GM18508 (cell line): ENCODE measurements around the gene TFR2.
"Not testable (repeated sequence)": the region's sequence is repeated elsewhere in the genome, so short reads cannot be mapped to it uniquely, and the experiment has no call there.

Source experiments
- ATAC-seq: cut with Tn5 transposase; IDR thresholded peaks from one replicate; pipeline ENCODE4 v1.9.1; 2021; ENCODE audit warnings: moderate number of reproducible peaks; ENCODE audit not compliant: insufficient read depth, unreplicated experiment

The TFR2 gene

GRCh38 chr7:100679129-100679926 lies 38.0 kb upstream of the TFR2 start:
- ATAC-seq: no peak

- no peak for ATAC-seq
Measured at GRCh38 chr7:100678291-100678984, 37.1 kb upstream of the TFR2 start.

- no peak for ATAC-seq
Measured at GRCh38 chr7:100677308-100678267, 36.2 kb upstream of the TFR2 start.

GRCh38 chr7:100676501-100677306 lies 35.4 kb upstream of the TFR2 start:
- ATAC-seq: no peak

- no peak for ATAC-seq
Measured at GRCh38 chr7:100675581-100676350, 34.4 kb upstream of the TFR2 start.

GRCh38 chr7:100675105-100675451 lies 33.7 kb upstream of the TFR2 start:
- no peak for ATAC-seq

- ATAC-seq: no peak
Measured at GRCh38 chr7:100674411-100675104, 33.2 kb upstream of the TFR2 start.

GRCh38 chr7:100673942-100674410 lies 32.6 kb upstream of the TFR2 start:
- no peak for ATAC-seq

GRCh38 chr7:100673302-100673941 lies 32.1 kb upstream of the TFR2 start, which contains the start of gene GNB2:
Gene GNB2 (plus strand): TSS chr7:100673740. CDS start chr7:100676266, 2,526 bp downstream.
- ATAC-seq: peak; percentile 33

GRCh38 chr7:100671353-100672327 lies 30.3 kb upstream of the TFR2 start:
- no peak for ATAC-seq

GRCh38 chr7:100670074-100670473 lies 28.7 kb upstream of the TFR2 start:
- no peak for ATAC-seq

GRCh38 chr7:100669106-100669505 lies 27.8 kb upstream of the TFR2 start:
- not testable (repeated sequence) for ATAC-seq

- ATAC-seq: no peak
Measured at GRCh38 chr7:100668069-100668449, 26.7 kb upstream of the TFR2 start.

GRCh38 chr7:100667331-100668068 lies 26.1 kb upstream of the TFR2 start:
- no peak for ATAC-seq

GRCh38 chr7:100665168-100665726 lies 23.9 kb upstream of the TFR2 start:
- no peak for ATAC-seq
